HL-60 (cell line): ENCODE data around the gene OR8S1.

Experiments
- CTCF ChIP-seq: IDR thresholded peaks from one replicate; pipeline ENCODE4 v1.5.1; 2011; ENCODE audit warnings: low read length, control low read depth, inconsistent platforms; ENCODE audit not compliant: insufficient read depth
- GABPA ChIP-seq: IDR thresholded peaks from 2 replicates; pipeline ENCODE4 v1.6.1; 2012; ENCODE audit warnings: low read depth
- POLR2AphosphoS5 ChIP-seq: IDR thresholded peaks from 2 replicates; pipeline ENCODE4 v1.6.1; 2012; ENCODE audit warnings: low read depth
- REST ChIP-seq: IDR thresholded peaks from 2 replicates; pipeline ENCODE4 v1.6.1; 2012; ENCODE audit warnings: low read depth; ENCODE audit not compliant: insufficient replicate concordance
- SPI1 ChIP-seq: IDR thresholded peaks from 2 replicates; pipeline ENCODE4 v1.6.1; 2012; ENCODE audit warnings: low read depth, mild to moderate bottlenecking, borderline replicate concordance

DNA sequence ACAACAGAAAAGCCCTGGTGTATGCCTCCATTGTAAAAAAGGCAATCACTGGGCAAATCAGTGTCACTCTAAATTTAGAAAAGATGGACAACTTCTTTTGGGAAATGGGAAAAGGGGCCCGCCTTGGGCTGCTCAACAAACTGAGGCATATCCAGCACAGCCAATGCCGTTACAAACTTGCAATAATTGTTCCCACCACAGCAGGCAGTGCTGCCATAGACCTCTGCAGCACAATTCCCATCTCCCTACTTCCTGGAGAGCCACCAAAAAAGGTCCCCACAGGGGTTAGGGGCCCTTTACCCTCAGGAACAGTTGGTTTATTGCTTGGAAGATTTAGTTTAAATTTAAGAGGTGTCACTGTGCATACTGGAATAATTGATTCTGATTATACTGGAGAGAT, 16.4 kb upstream of the OR8S1 start:
- no peak for TF ChIP-seq CTCF
- TF ChIP-seq SPI1: no peak
- no peak for TF ChIP-seq REST
- no peak for TF ChIP-seq POLR2AphosphoS5
- TF ChIP-seq GABPA: no peak
